SK-N-SH (cell line): ENCODE measurements around the gene CFAP97. TPM values are rescaled to one million over a fixed set of nuclear protein-coding genes. Genes with fewer than 3 reads are reported as not detected.

Experiments used
- CTCF ChIA-PET: fragments of 300-600, 350-600 bp; formaldehyde crosslinking; extraction: SDS; loops from one replicate; lab custom pipeline; 2021; lab: Yijun Ruan, JAX
- POLR2A ChIA-PET: fragments of 350-600 bp; sonication (Branson Sonifier 250); formaldehyde crosslinking; extraction: SDS; loops from one replicate; lab custom pipeline; 2020; ENCODE audit warnings: antibody characterized with exemption, inconsistent platforms; lab: Yijun Ruan, JAX
- DNase-seq: peaks from one replicate; pipeline ENCODE4 v3.0.0; 2012
- H2AFZ ChIP-seq: fragments of 200-600 bp; sonication (generic); 2 replicates; pipeline ENCODE4 v1.8.1; 2016; ENCODE audit warnings: antibody characterized with exemption, mild to moderate bottlenecking, low read depth
- H3F3A ChIP-seq: fragments of 200-600 bp; sonication (generic); replicated peaks from 2 replicates; pipeline ENCODE3; 2016; ENCODE audit warnings: antibody characterized with exemption, mild to moderate bottlenecking; ENCODE audit not compliant: insufficient read depth
- H3K27ac ChIP-seq, 2 experiments: fragments of 200-500 bp in 1 of 2; fragments of 200-600 bp in 1 of 2; sonication (Bioruptor generic) in 1 of 2; sonication (generic), shearing (Covaris generic) in 1 of 2; 2 replicates each; pipeline versions ENCODE4 v1.5.1 to v1.6.1; 2014 to 2016; ENCODE audit warnings: low read depth in 2 of 2, inconsistent platforms in 1 of 2, low read length in 1 of 2, mild to moderate bottlenecking in 1 of 2, mixed read lengths in 1 of 2
- H3K27me3 ChIP-seq: fragments of 200-600 bp; sonication (generic), shearing (Covaris generic); 2 replicates; pipeline ENCODE4 v1.6.1; 2016; ENCODE audit warnings: mixed run types; ENCODE audit not compliant: insufficient read depth
- H3K36me3 ChIP-seq, 2 experiments: fragments of 200-500 bp in 1 of 2; fragments of 200-600 bp in 1 of 2; sonication (Bioruptor generic) in 1 of 2; sonication (generic) in 1 of 2; replicated peaks in 1 of 2; 2 replicates each; pipeline versions ENCODE3 to v1.5.1; 2014 to 2016; ENCODE audit warnings: low read length in 1 of 2, mild to moderate bottlenecking in 1 of 2; ENCODE audit not compliant: insufficient read depth in 2 of 2, control insufficient read depth in 1 of 2
- H3K4me1 ChIP-seq, 2 experiments: fragments of 200-500 bp in 1 of 2; fragments of 200-600 bp in 1 of 2; sonication (Bioruptor generic) in 1 of 2; sonication (generic), shearing (Covaris generic) in 1 of 2; 2 replicates each; pipeline versions ENCODE4 v1.5.1 to v1.6.1; 2014 to 2016; ENCODE audit warnings: low read depth in 1 of 2, low read length in 1 of 2, mixed run types in 1 of 2; ENCODE audit not compliant: insufficient read depth in 2 of 2, control insufficient read depth in 1 of 2
- H3K4me2 ChIP-seq: fragments of 200-600 bp; sonication (generic), shearing (Covaris generic); 2 replicates; pipeline ENCODE4 v1.6.1; 2017; ENCODE audit warnings: mixed run types
- H3K4me3 ChIP-seq, 2 experiments: fragments of 200-500 bp in 1 of 2; fragments of 200-600 bp in 1 of 2; sonication (Bioruptor generic) in 1 of 2; sonication (generic), shearing (Covaris generic) in 1 of 2; 2 replicates each; pipeline versions ENCODE4 v1.5.1 to v1.8.1; 2014 to 2016; ENCODE audit warnings: low read depth in 2 of 2, inconsistent platforms in 1 of 2, low read length in 1 of 2, mild to moderate bottlenecking in 1 of 2, mixed read lengths in 1 of 2, moderate library complexity in 1 of 2
- H3K79me2 ChIP-seq: fragments of 200-600 bp; sonication (generic); 2 replicates; pipeline ENCODE4 v1.8.1; 2017; ENCODE audit warnings: mild to moderate bottlenecking; ENCODE audit not compliant: insufficient read depth
- H3K9ac ChIP-seq: fragments of 200-600 bp; sonication (generic); 2 replicates; pipeline ENCODE4 v1.6.1; 2017; ENCODE audit warnings: mixed run types
- H3K9me2 ChIP-seq: fragments of 200-600 bp; sonication (generic); 2 replicates; pipeline ENCODE4 v1.6.1; 2017; ENCODE audit warnings: mixed run types
- H3K9me3 ChIP-seq: fragments of 200-600 bp; sonication (generic); 2 replicates; pipeline ENCODE4 v1.6.1; 2017; ENCODE audit warnings: mixed run types, mild to moderate bottlenecking, moderate library complexity
- H4K20me1 ChIP-seq: fragments of 200-600 bp; sonication (generic); 2 replicates; pipeline ENCODE4 v1.6.1; 2017; ENCODE audit warnings: mild to moderate bottlenecking, mixed run types; ENCODE audit not compliant: insufficient read depth
- CHD2 ChIP-seq: fragments of 150-350 bp; IDR thresholded peaks from 2 replicates; pipeline ENCODE4 v1.6.1; 2018; ENCODE audit warnings: low read length; ENCODE audit not compliant: partially characterized antibody
- ELF1 ChIP-seq: IDR thresholded peaks from 2 replicates; pipeline ENCODE4 v1.4.0; 2012
- EZH2phosphoT487 ChIP-seq: fragments of 200-600 bp; sonication (generic); IDR thresholded peaks from 2 replicates; pipeline ENCODE4 v1.6.1; 2017; ENCODE audit warnings: low read depth, mixed run types, mild to moderate bottlenecking, antibody characterized with exemption, moderate library complexity, borderline replicate concordance
- FOSL2 ChIP-seq: IDR thresholded peaks from 2 replicates; pipeline ENCODE4 v1.4.0; 2012; ENCODE audit warnings: low read depth, mild to moderate bottlenecking, moderate library complexity, borderline replicate concordance
- FOXJ3 ChIP-seq: sonication (generic); formaldehyde crosslinking; IDR thresholded peaks from 2 replicates; pipeline ENCODE4 v1.5.1; 2020; ENCODE audit warnings: mild to moderate bottlenecking, missing genetic modification reagents
- IRF3 ChIP-seq: fragments of 150-350 bp; IDR thresholded peaks from 2 replicates; pipeline ENCODE4 v1.6.1; 2016; ENCODE audit warnings: mild to moderate bottlenecking, low read depth, low read length
- MEF2A ChIP-seq: IDR thresholded peaks from 2 replicates; pipeline ENCODE4 v1.4.0; 2012; ENCODE audit warnings: low read depth, borderline replicate concordance
- POLR2AphosphoS5 ChIP-seq: IDR thresholded peaks from 2 replicates; pipeline ENCODE4 v1.6.1; 2012; ENCODE audit warnings: low read depth, low read length
- YY1 ChIP-seq: IDR thresholded peaks from 2 replicates; pipeline ENCODE4 v1.4.0; 2012; ENCODE audit warnings: low read depth, mild to moderate bottlenecking
- WGBS: methylation state at CpG from one replicate; pipeline ENCODE4 v1.1.6; 2017; ENCODE audit warnings: low lambda C conversion rate; 5-methylcytosine and 5-hydroxymethylcytosine counted together
- polyA plus RNA-seq, 3 experiments: library from polyadenylated mRNA; depleted of rRNA; stranded (reverse); fragments of >200 nt; gene quantifications; 2 replicates each; pipeline ENCODE4 v1.2.3, GENCODE V29; 2012
- TF ChIP-seq, protein P1 (sequence below): IDR thresholded peaks from 2 replicates; pipeline ENCODE4 v1.4.0; 2012; ENCODE audit warnings: low read depth, borderline replicate concordance
- TF ChIP-seq, protein P2 (sequence below): IDR thresholded peaks from 2 replicates; pipeline ENCODE4; 2012

Gene CFAP97
- polyA plus RNA-seq, 1 of the 3 experiments (the other 2 are of a cell fraction), result 10.6 TPM

DNA sequence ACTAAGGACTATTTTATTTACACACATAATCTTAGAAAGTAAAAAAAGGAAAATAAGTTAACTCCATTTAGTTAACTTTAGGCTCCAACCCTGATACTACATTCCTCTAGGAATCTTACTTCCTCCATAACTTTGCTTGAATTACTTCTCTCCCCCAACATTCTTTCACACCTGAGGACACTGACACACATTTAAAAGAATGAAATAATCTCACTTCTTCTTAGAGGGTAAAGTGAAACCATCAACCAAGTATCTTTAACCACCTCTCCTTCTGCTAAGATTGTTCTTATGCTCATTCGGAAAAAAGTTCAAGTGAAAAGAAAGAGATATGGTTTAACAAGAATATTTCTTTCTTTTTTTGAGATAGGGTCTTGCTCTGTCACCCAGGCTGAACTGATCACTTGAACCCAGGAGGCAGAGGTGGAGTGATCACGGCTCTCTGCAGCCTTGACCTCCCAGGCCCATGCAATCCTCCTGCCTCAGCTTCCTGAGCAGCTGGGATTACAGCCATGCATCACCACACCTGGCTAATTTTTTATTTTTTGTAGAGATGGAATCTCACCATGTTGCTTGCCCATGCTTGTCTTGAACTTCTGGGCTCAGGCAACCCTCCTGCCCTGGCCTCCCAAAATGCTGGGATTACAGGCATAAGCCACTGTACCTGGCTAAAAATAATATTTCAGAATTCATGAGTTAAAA lies 32.3 kb downstream of the CFAP97 start:
- H3K9ac ChIP-seq, result no peak overlapping the region
- peaks cover 13% of the 10 kb centered on the region for H3F3A ChIP-seq
- peaks cover 0 to 6% of the 10 kb centered on the region in 2 experiments; a peak in 1 of 4 replicates for H3K4me1 ChIP-seq
- no peak for DNase-seq
- H2AFZ ChIP-seq, result no peak overlapping the region
- H3K4me3 ChIP-seq, result no peak overlapping the region
- peaks cover 28 to 45% of the 10 kb centered on the region in 2 experiments for H3K36me3 ChIP-seq
- no peaks in the 10 kb centered on the region for H3K9me2 ChIP-seq
- H3K9me3 ChIP-seq, result no peaks in the 10 kb centered on the region
- WGBS, result 93% methylated on average over 2 of the region's 2 CpGs
- peaks cover 36% of the 10 kb centered on the region for H3K79me2 ChIP-seq
- ChIA-PET CTCF (interaction anchor here (1.0 kb wide), 2 partner anchors 12 to 25 kb away, joined by 3 to 6 read pairs; no protein-coding TSS in a partner anchor), POLR2A (no interaction called here)
- no peak overlapping the region for H3K27ac ChIP-seq
- H3K27me3 ChIP-seq, result no peaks in the 10 kb centered on the region
- H4K20me1 ChIP-seq, result no peaks in the 10 kb centered on the region; the same call in 1 of the 2 replicates
- H3K4me2 ChIP-seq, result no peak overlapping the region
- TF ChIP-seq IRF3 (no peak), POLR2AphosphoS5 (no peak), EZH2phosphoT487 (no peak), CHD2 (no peak), ELF1 (no peak), FOSL2 (no peak)

GRCh38 chr4:185167234-185167633 lies 36.6 kb downstream of the CFAP97 start:
- no peaks in the 10 kb centered on the region for H4K20me1 ChIP-seq
- H3K4me1 ChIP-seq, result no peaks in the 10 kb centered on the region
- POLR2A ChIA-PET, result interaction anchor here (1.4 kb wide), 1 partner anchor 24 kb away, joined by 6 read pairs; the partner anchor contains the start of gene SLC25A4
- H3K9ac ChIP-seq, result no peak overlapping the region
- H3K27ac ChIP-seq, result no peak overlapping the region
- no peak overlapping the region for H3K4me3 ChIP-seq
- peaks cover 3% of the 10 kb centered on the region for H3F3A ChIP-seq
- no peaks in the 10 kb centered on the region for H3K27me3 ChIP-seq
- TF ChIP-seq, protein P1, sequence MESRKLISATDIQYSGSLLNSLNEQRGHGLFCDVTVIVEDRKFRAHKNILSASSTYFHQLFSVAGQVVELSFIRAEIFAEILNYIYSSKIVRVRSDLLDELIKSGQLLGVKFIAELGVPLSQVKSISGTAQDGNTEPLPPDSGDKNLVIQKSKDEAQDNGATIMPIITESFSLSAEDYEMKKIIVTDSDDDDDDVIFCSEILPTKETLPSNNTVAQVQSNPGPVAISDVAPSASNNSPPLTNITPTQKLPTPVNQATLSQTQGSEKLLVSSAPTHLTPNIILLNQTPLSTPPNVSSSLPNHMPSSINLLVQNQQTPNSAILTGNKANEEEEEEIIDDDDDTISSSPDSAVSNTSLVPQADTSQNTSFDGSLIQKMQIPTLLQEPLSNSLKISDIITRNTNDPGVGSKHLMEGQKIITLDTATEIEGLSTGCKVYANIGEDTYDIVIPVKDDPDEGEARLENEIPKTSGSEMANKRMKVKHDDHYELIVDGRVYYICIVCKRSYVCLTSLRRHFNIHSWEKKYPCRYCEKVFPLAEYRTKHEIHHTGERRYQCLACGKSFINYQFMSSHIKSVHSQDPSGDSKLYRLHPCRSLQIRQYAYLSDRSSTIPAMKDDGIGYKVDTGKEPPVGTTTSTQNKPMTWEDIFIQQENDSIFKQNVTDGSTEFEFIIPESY, result no peak
- TF ChIP-seq FOXJ3 (CRISPR knock-in tag) (no peak), MEF2A (no peak), YY1 (no peak)
- TF ChIP-seq, protein P2, sequence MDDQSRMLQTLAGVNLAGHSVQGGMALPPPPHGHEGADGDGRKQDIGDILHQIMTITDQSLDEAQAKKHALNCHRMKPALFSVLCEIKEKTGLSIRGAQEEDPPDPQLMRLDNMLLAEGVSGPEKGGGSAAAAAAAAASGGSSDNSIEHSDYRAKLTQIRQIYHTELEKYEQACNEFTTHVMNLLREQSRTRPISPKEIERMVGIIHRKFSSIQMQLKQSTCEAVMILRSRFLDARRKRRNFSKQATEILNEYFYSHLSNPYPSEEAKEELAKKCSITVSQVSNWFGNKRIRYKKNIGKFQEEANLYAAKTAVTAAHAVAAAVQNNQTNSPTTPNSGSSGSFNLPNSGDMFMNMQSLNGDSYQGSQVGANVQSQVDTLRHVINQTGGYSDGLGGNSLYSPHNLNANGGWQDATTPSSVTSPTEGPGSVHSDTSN, result no peak
- H2AFZ ChIP-seq, result no peak overlapping the region
- no peak for DNase-seq
- CTCF ChIA-PET, result interaction anchor here (4.4 kb wide), 1 partner anchor 17 kb away, joined by 28 read pairs; no protein-coding TSS in a partner anchor
- no peak overlapping the region for H3K4me2 ChIP-seq
- H3K36me3 ChIP-seq, result peaks cover 36 to 40% of the 10 kb centered on the region in 2 experiments
- H3K9me2 ChIP-seq, result no peaks in the 10 kb centered on the region
- 80% methylated on average over 9 of the region's 9 CpGs for WGBS
- H3K79me2 ChIP-seq, result peaks cover 16% of the 10 kb centered on the region
- no peaks in the 10 kb centered on the region for H3K9me3 ChIP-seq
